Stimulated activated CD4-positive, alpha-beta T cell treated with anti-CD3 and anti-CD28 coated beads, Interleukin-2, amount 100 ng/mL, for 24 hours (primary cell): ENCODE data around the gene ZEB1.
"Not testable (repeated sequence)": the region's sequence is repeated elsewhere in the genome, so short reads cannot be mapped to it uniquely, and the experiment has no call there.

ENCODE experiments used
- DNase-seq, 2 donors: peaks; one replicate each; pipeline ENCODE4 v3.0.0-alpha.2; 2020

ZEB1 gene

DNA sequence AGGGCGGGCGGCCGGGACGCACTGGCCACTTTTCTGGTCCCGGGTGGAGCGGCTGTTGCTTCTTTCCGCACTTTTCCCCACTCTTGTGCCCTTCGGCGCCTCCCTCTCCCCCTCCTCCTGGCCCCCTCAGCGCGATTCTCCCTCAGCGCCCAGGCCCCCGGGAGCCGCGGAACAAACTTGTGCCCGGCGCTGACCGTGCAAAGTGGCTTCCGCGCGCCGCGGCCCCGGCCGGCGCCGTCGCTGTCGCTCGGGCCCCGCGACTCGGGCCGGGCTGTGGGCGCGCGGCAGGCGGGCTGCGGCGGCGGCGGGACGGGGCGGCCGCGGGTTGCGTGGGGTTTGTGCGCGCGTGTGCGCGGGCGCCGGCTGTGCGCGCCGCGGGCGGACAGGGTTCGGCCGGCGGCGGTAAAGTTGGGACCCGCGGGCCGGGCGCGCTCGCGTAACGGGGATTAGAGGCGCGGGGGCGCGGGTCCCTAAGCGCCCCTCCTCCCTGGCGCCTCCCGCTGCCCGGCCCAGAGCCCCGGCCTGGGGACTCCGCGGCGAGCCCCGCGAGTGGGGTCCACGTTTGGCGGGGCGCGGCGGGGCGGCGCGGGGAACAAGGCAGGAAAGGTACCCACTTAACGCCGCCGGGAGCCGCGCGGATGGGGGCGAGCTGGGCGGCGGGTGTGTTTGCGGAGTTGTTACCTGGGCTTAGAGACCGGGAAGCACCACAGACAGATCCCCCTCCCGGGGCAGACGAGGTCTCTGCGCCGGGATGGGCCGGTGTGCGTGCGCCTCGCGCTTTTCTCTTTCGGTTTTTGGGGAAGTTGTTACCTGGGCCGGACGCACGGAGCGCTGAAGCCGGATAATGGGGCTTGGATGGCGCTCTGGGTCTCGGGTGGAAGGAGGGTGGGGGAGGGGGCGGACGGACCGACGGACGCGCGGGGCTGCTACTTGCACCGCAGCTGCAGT, 860 bp downstream of the ZEB1 start:
- DNase-seq = peak; percentile 61

DNA sequence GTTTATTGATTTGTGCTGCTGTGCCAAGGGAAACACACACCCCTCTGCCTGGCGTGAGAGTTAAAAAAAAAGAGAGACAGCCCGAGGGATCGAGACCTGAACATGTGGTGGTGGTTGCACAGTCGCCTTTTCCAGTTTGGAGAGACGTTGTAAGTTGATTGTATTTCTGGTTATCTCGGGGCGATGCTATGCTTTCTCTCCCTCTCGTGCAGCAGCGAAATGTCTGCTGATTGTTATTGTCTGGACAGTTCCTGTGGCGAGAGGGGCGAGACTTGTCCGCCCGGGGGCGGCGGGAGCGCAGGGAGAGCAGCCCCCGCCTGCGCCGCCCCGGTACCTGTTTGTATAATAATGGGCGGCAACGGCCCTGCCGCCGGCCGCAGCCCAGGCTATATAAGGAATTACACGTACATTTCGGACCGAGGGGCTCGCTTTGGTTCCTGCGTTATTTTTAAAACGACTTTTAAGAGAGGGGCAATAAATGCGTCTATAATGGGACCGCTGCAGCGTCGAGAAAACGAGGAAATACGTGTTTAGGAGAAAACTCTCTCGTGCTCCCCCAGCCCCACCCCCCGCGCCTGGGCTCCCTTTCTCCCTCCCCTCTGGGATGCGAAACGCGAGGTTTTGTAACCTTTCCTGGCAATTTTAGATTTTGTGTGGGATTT, 1.7 kb downstream of the ZEB1 start:
- DNase-seq = peak; percentile 31 to 36

- DNase-seq = peak in 1 of 2 donors; percentile 3
These were observed 2.5 kb downstream of the ZEB1 start for GRCh38 chr10:31321396-31321941.

DNA sequence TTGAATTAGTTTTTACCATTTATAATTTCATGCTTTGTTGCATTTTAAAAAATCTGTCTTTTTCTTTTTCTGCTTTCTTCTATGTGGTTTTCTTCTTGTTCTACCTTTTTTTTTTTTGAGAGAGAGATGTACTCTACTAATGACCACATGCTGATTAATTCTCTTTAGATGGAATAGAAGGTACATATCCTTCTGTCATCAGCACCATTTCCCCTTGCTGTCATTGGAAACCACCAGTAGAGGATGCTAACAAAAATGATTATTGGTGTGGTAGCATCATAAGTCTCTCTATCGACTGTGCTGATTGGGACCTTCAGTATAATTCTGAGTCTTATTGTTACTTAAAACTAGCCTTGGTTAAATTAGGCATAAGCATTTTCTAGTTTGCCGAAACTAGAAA, 3.6 kb downstream of the ZEB1 start:
- DNase-seq = no peak

DNA sequence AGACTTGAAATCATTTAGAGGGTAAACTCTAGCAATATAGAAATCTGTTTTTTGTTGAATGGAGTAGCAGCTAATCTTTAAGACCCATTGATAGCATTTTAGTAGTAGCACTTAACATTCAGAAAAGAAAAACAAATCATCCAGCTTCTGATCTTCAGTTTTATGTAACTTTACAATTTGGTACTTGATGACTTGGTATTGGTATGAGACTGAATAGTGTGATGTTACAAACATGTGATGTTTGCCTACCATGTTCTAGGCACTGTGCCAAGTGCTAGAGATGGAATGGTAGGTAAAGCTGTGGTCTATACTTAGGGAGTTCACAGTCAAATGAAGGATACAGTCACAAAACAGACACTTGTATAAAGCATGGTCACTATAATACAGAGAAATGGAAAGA, 21.3 kb downstream of the ZEB1 start:
- DNase-seq = no peak

GRCh38 chr10:31341552-31341951, 22.5 kb downstream of the ZEB1 start:
- DNase-seq = no peak

DNA sequence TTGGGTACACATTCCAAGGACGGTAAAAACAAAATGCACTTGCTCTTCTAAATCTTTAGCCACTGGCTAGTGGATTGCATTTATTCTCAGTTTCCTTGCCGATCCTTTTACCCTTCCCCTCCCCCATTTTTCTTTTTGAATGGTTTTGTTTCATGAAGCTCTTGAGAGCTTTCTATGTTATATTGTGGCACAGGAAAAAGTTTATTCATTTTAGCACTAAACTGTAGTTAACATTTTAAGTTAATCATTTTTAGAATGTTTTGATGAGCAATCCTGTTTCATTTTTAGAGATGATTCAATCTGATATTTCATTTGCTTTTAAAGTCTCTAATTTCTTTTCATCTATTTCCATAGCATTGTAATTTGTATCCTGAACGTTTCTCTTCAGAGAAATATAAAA, 24.0 kb downstream of the ZEB1 start:
- no peak for DNase-seq

DNA sequence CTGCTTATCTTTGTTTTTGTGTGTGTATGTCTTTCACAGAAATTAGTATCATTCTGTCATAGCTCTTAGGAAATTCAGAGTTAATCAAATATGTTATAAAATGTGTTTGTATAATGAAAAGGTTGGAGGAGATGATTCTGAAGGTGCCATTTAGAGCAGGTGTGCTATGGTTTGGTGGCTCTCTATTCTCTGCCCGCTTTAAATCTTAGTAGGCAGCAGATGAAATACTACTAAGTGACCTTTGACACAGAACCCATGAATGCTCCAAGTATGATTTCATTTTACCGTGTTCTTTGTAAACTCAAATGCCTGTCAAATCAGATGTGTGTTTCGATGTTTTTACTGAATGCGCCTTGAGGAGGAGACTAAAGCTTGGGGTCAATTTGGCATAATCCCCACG, 24.5 kb downstream of the ZEB1 start:
- DNase-seq = no peak

DNA sequence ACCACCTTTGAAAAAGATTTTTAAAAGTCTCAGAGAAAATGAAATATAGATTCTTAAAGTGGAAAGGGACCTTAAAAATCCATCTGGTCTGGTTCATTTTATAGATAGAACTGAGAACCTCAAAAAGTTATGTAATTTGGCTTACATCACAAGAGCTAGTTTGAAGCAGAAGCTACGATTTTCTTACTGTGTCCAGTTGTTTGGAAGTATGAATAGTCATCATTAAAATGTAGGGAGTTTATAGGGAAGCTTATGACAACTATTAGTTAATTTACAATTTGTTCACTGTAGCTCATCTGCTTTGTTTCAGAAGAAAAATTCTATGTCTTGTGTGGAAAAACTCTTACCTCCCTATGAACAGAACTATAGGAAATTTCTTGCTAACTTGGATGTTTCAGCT, 26.9 kb downstream of the ZEB1 start:
- no peak for DNase-seq

DNA sequence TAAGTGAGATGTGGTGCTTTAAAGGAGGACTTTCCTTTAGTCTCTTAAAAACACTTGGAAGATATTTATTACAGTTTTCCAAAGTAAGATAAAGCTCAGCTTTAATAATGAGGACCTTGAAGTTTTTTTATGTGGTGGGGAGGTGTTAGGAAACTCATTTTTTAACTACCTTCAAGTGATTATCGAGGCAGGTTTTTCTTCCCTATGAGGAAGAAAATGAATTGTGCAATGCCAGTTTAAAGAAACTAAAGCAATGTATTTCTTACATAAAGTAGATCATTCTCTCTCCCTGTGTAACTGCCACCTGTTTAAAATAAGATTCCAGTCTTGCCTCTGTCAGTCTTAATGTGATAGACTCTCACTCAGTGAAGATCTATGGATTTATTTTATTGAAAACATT, 27.9 kb downstream of the ZEB1 start:
- DNase-seq = no peak

DNA sequence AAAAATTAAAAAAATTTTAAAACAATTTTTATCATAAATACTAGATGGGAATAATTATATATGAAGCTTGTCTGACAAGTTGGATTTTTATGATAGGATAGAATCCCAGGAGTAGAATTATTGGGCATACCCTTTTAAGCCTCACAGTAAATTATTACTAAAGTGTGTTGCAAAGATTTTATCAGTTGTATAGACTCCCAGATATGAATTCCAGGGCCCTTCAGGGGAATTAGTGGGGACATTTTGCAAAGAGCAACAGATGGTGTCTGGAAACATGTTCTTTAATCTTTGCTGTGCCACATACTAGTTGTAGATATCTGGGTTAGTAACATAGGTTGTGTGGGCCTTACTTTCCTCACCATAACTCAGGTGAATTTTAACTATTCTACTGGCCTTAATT, 28.7 kb downstream of the ZEB1 start:
- no peak for DNase-seq

- DNase-seq = no peak
These were observed 31.9 kb downstream of the ZEB1 start for GRCh38 chr10:31350891-31351290.

GRCh38 chr10:31352436-31353226, 33.6 kb downstream of the ZEB1 start:
- no peak for DNase-seq

DNA sequence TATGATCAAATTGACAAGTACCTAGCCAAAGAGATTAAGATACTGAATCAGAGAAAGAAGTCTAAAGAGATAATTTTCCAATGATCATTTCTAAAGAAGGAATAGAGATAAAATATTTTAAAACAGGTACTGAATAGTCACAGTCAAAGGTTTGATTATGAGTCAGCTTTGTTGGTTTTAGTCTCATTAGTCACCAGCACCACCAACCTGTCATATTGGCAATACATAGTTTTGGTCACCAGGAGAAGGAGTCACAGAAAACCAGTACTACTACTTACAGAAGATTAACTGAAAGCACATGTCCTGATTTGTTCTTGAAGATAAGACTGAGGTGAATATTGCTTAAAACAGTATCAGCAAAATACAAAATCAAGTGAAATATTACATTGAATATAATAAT, 34.6 kb downstream of the ZEB1 start:
- DNase-seq = no peak

DNA sequence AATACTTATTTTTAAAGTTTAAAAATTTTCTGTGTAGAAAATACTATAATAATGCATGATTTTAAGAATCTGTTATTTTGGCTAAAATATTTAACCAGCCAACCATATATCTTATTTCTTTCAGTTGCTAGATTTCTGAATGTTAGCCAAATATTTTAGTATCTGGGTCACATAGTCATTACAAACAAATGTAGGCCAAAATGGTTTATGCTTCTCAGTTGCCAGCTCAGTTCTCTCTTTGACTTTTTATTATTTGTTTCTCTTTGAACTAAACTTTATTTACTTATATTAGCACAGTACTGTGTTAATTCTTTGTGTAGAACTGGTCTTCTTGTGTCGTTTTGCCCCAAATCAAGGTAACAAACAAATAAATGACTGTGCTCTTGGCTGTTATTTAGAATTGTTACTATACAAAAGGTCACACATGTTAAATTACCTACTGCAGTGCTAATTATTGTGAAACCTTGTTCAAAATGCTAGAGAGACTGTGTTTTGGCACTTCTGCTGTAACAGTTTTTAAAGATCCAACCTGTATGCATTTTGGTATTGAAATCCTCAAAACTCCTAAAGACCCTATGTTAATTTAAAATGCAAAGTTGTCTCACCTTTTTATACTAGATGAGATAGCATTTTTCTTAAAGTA, 39.8 kb downstream of the ZEB1 start:
- no peak for DNase-seq

DNA sequence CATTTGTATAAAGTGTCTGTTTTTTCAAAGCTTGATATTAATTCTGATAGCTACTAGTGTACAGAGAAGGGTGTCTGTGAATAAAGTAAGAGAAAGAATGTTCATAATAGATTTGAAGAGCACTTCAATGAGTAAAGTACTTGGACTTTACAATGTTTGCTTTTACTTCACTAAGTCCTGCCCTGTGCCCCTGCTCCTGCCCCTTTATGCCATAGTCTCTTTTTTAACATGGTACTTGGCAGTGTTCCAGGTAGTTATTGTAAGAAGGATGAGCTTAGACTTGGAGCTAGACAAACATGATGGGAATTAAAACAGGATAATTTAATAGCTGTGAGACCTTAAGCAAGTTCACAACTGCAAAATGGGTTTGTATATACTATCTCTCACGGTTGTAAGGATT, 41.0 kb downstream of the ZEB1 start:
- DNase-seq = no peak

- not testable (repeated sequence) for DNase-seq
These were observed 42.5 kb downstream of the ZEB1 start for GRCh38 chr10:31361475-31361874.

DNA sequence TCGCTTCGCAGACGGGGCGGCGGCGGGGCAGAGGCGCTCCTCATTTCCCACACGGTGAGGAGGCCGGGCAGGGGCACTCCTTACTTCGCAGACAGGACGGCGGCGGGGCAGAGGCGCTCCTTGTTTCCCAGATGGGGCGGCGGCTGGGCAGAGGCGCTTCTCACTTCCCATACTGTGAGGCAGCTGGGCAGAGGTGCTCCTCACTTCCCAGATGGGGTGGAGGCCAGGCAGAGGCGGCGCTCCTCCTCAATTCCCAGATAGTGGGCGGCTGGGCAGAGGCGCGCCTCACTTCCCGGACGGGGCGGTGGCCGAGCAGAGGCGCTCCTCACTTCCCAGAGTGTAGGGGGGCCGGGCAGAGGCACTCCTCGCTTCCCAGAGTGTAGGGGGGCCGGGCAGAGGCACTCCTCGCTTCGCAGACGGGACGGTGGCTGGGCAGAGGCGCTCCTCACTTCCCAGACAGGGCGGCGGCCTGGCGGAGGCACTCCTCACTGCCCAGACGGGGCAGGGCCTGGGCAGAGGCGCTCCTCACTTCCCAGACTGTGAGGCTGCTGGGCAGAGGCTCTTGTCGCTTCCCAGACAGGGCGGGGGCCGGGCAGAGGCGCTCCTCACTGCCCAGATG, 43.1 kb downstream of the ZEB1 start:
- DNase-seq = no peak

GRCh38 chr10:31363696-31364095, 44.7 kb downstream of the ZEB1 start:
- DNase-seq = not testable (repeated sequence)

- DNase-seq = not testable (repeated sequence)
These were observed 45.2 kb downstream of the ZEB1 start for GRCh38 chr10:31364238-31364637.

DNA sequence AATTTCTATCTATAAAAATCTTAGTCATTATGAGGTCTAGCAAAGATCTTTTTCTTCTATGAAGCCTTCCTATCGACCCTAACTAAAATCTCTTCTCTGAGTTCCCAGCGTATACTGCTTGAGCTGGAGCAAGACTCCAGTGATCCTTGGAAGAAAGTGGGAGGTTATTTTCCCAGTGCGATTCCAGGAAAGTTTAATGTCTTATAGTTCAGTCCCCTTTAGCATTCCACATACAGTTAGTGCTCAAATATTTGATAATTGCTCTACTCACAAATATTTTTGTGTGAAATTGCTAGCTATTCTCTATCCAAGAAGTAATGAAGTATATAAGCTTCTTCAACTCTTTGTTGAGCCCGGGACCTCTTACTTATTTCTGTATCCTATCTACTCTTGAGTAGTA, 47.7 kb downstream of the ZEB1 start:
- no peak for DNase-seq

GRCh38 chr10:31368724-31369123, 49.7 kb downstream of the ZEB1 start:
- DNase-seq = no peak
